B cell (primary cell): Measurements from ENCODE around the gene AMFR. TPM values are rescaled to one million over a fixed set of nuclear protein-coding genes. Genes with fewer than 3 reads are reported as not detected.

Source experiments
- ATAC-seq: fragments of 200-7000 bp; cut with Tn5 transposase; one replicate; pipeline ENCODE4 v1.10.0; 2021; ENCODE audit warnings: low read depth, mild to moderate bottlenecking, moderate number of reproducible peaks, moderate library complexity
- CTCF ChIA-PET: fragments of 350-600 bp; sonication (Branson Sonifier 250); formaldehyde crosslinking; loops from one replicate; lab custom pipeline; 2021; ENCODE audit warnings: antibody characterized with exemption, inconsistent platforms; lab: Charles Lee
- POLR2A ChIA-PET: fragments of 350-600 bp; sonication (Branson Sonifier 250); formaldehyde crosslinking; loops from one replicate; lab custom pipeline; 2021; ENCODE audit warnings: antibody characterized with exemption; lab: Charles Lee
- DNase-seq: peaks from one replicate; pipeline ENCODE4 v3.0.0; 2013
- H2AFZ ChIP-seq: 2 replicates; pipeline ENCODE4 v1.6.1; 2012; ENCODE audit warnings: mild to moderate bottlenecking, low read depth, low read length; ENCODE audit not compliant: insufficient read depth, poor library complexity, severe bottlenecking
- H3K27ac ChIP-seq, 2 donors: 1 replicate in 1 of 2; 2 replicates in 1 of 2; pipeline ENCODE4 v1.5.1; 2012 to 2013; ENCODE audit warnings: low read length in 2 of 2, mild to moderate bottlenecking in 2 of 2, moderate library complexity in 1 of 2
- H3K27me3 ChIP-seq, 4 experiments: fragments of 200-600 bp in 1 of 4; sonication (generic) in 1 of 4; replicated peaks in 1 of 4; 1 replicate in 2 of 4; 2 replicates in 2 of 4; pipeline versions ENCODE4 v1.6.1 to v1.7.0; 2013 to 2016; ENCODE audit warnings: low read length in 3 of 4, mild to moderate bottlenecking in 2 of 4, mixed read lengths in 1 of 4, moderate library complexity in 1 of 4; ENCODE audit not compliant: insufficient read depth in 4 of 4, control insufficient read depth in 3 of 4; ENCODE audit errors: control extremely low read depth in 1 of 4
- H3K36me3 ChIP-seq, 2 experiments: replicated peaks in 1 of 2; 1 replicate in 1 of 2; 2 replicates in 1 of 2; pipeline versions ENCODE4 v1.6.1 to v1.7.1; 2013; ENCODE audit warnings: low read length in 1 of 2; ENCODE audit not compliant: insufficient read depth in 2 of 2, control insufficient read depth in 1 of 2; ENCODE audit errors: control extremely low read depth in 1 of 2, extremely low read depth in 1 of 2
- H3K4me1 ChIP-seq, 2 donors: fragments of 200-600 bp in 1 of 2; sonication (generic) in 1 of 2; 1 replicate in 1 of 2; 2 replicates in 1 of 2; pipeline versions ENCODE4 v1.5.1 to v1.6.1; 2013 to 2017; ENCODE audit warnings: low read length in 2 of 2; ENCODE audit not compliant: control insufficient read depth in 2 of 2, insufficient read depth in 2 of 2
- H3K4me2 ChIP-seq: replicated peaks from 2 replicates; pipeline ENCODE3; 2012; ENCODE audit warnings: mild to moderate bottlenecking, low read depth, low read length; ENCODE audit not compliant: poor library complexity, severe bottlenecking
- H3K4me3 ChIP-seq, 5 experiments: fragments of 200-600 bp in 1 of 5; sonication (generic) in 1 of 5; 1 replicate in 3 of 5; 2 replicates in 2 of 5; pipeline versions ENCODE4 v1.5.1 to v1.7.0; 2011 to 2016; ENCODE audit warnings: low read length in 4 of 5, mild to moderate bottlenecking in 4 of 5, low read depth in 2 of 5, control low read depth in 1 of 5, moderate library complexity in 1 of 5; ENCODE audit not compliant: insufficient read depth in 1 of 5; ENCODE audit errors: control extremely low read depth in 1 of 5, extremely low read depth in 1 of 5
- H3K79me2 ChIP-seq: fragments of 200-600 bp; sonication (generic); one replicate; pipeline ENCODE4 v1.6.0; 2016; ENCODE audit warnings: low read length; ENCODE audit not compliant: control insufficient read depth, insufficient read depth
- H3K9ac ChIP-seq: fragments of 200-600 bp; sonication (generic); 2 replicates; pipeline ENCODE4 v1.6.1; 2017; ENCODE audit warnings: mild to moderate bottlenecking, low read length, moderate library complexity
- H3K9me3 ChIP-seq, 3 donors: one replicate each; pipeline versions ENCODE4 v1.6.1 to v1.7.1; 2013; ENCODE audit warnings: low read length in 2 of 3; ENCODE audit not compliant: control insufficient read depth in 2 of 3, insufficient read depth in 1 of 3; ENCODE audit errors: control extremely low read depth in 1 of 3
- H4K20me1 ChIP-seq: 2 replicates; pipeline ENCODE4 v1.6.0; 2012; ENCODE audit warnings: mild to moderate bottlenecking, low read length; ENCODE audit not compliant: insufficient read depth, control insufficient read depth, poor library complexity, severe bottlenecking
- H3K27ac Mint-ChIP-seq: one replicate; pipeline ENCODE4 v1.8.0; 2021; ENCODE audit warnings: mixed read lengths
- H3K27me3 Mint-ChIP-seq: one replicate; pipeline ENCODE4 v1.8.0; 2021; ENCODE audit warnings: mixed read lengths
- H3K4me1 Mint-ChIP-seq: one replicate; pipeline ENCODE4 v1.8.0; 2021; ENCODE audit warnings: mixed read lengths
- H3K4me3 Mint-ChIP-seq: one replicate; pipeline ENCODE4 v1.8.0; 2021; ENCODE audit warnings: mixed read lengths
- H3K9me3 Mint-ChIP-seq: one replicate; pipeline ENCODE4 v1.8.0; 2022; ENCODE audit warnings: mixed read lengths; ENCODE audit not compliant: insufficient read depth
- EZH2 ChIP-seq: IDR thresholded peaks from 2 replicates; pipeline ENCODE4 v1.6.1; 2012; ENCODE audit warnings: borderline replicate concordance, low read depth, mild to moderate bottlenecking, moderate library complexity, low read length; ENCODE audit not compliant: insufficient read depth, poor library complexity, severe bottlenecking
- WGBS: methylation state at CpG from one replicate; pipeline ENCODE4 v1.1.5; 2013; ENCODE audit warnings: missing lambda C conversion rate; ENCODE audit not compliant: insufficient coverage; 5-methylcytosine and 5-hydroxymethylcytosine counted together
- intact Hi-C: fragments of 100-400 bp; cut with micrococcal nuclease; formaldehyde crosslinking; loops from one replicate; pipeline ENCODE4 v1.10.0; 2022
- polyA plus RNA-seq: library from polyadenylated mRNA; depleted of rRNA; stranded (reverse); fragments of >200 nt; gene quantifications from 2 replicates; pipeline ENCODE4 v1.2.3, GENCODE V29; 2012
- total RNA-seq, 2 donors: library from RNA; stranded (reverse); fragments of 120-200 nt in 1 of 2; gene quantifications; 1 replicate in 1 of 2; 2 replicates in 1 of 2; pipeline versions ENCODE4 v1.2.3 to v1.2.4, GENCODE V29; 2013 to 2022
- TF ChIP-seq, protein P1 (sequence below): fragments of 200-600 bp; IDR thresholded peaks from one replicate; pipeline ENCODE4 v1.8.0; 2022; ENCODE audit warnings: antibody characterized with exemption, mild to moderate bottlenecking

Gene AMFR
- total and polyA plus RNA-seq, 2 donors (not counting 1 experiment from before 2014, with no cell fraction given), result 118 to 225 TPM

DNA sequence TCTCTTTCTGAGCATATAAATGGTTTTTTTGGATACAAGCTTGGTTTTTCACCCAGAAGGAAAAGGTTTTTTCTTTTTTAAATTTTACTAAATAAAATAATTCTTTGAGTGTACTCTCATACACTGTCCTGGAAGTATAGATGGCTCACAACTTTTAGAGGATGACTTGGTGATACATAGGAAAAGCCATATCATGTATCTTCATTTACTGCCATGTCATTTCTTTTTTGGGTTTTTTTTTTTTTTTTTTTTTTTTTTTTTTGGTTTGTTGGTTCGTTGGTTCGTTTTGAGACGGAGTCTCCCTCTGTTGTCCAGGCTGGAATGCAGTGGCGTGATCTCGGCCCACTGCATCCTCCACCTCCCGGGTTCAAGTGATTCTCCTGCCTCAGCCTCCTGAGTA lies 37.8 kb upstream of the AMFR start:
- no peak overlapping the region for H3K27ac Mint-ChIP-seq
- Histone ChIP-seq H3K4me1 (no peaks in the 10 kb centered on the region), H3K9ac (no peak overlapping the region), H2AFZ (no peak overlapping the region), H3K36me3 (peaks cover 12 to 56% of the 10 kb centered on the region in 2 experiments), H3K79me2 (no peaks in the 10 kb centered on the region), H4K20me1 (no peaks in the 10 kb centered on the region), H3K27me3 (no peaks in the 10 kb centered on the region), H3K4me2 (no peak overlapping the region), H3K27ac (no peak overlapping the region), H3K9me3 (no peaks in the 10 kb centered on the region), H3K4me3 (no peak overlapping the region)
- H3K27me3 Mint-ChIP-seq, result no peaks in the 10 kb centered on the region
- CTCF ChIA-PET, result interaction anchor here (0.6 kb wide), 1 partner anchor 251 kb away, joined by 3 read pairs; no protein-coding TSS in a partner anchor
- intact Hi-C loops, result no loop called here
- no peak overlapping the region for H3K4me3 Mint-ChIP-seq
- POLR2A ChIA-PET, result interaction anchor here (0.7 kb wide), 2 partner anchors 9 to 1074 kb away, joined by 10 to 14 read pairs; no protein-coding TSS in a partner anchor
- no peak for TF ChIP-seq EZH2
- TF ChIP-seq, protein P1, sequence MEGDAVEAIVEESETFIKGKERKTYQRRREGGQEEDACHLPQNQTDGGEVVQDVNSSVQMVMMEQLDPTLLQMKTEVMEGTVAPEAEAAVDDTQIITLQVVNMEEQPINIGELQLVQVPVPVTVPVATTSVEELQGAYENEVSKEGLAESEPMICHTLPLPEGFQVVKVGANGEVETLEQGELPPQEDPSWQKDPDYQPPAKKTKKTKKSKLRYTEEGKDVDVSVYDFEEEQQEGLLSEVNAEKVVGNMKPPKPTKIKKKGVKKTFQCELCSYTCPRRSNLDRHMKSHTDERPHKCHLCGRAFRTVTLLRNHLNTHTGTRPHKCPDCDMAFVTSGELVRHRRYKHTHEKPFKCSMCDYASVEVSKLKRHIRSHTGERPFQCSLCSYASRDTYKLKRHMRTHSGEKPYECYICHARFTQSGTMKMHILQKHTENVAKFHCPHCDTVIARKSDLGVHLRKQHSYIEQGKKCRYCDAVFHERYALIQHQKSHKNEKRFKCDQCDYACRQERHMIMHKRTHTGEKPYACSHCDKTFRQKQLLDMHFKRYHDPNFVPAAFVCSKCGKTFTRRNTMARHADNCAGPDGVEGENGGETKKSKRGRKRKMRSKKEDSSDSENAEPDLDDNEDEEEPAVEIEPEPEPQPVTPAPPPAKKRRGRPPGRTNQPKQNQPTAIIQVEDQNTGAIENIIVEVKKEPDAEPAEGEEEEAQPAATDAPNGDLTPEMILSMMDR, result no peak
- H3K4me1 Mint-ChIP-seq, result no peaks in the 10 kb centered on the region
- no peaks in the 10 kb centered on the region for H3K9me3 Mint-ChIP-seq
- DNase-seq, result no peak
- no peak for ATAC-seq
- 88% methylated on average over 5 of the region's 6 CpGs for WGBS

DNA sequence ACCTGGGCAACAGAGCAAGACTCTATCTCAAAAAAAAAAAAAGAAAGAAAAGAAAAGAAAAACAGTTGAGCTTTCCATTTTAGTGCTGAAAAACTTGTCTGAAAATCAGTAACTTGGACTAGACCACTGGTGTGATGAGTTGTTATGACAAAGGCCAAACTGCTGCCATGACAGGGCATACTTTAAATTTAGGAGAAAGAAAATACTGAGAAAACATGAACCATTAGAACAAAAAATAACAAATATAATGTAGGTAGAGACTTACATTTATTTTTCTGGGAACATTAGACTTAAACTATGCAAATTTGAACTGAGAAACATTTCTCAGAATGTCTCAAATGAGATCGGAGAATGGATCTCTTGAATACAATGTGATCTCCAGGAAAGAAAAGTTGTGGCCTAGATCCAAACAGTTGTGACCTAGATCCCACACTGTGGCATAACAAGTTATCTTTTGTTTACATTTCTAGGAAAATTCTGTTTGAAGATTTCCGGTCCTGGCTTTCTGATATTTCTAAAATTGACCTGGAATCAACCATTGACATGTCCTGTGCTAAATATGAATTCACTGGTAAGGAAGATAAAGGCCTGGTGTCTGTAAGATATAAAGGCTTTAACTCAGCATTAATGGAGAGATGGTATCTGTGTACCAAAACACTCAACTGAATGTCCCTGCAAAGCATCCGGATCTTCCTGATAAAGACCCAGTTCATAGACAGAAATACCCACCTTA lies 36.9 kb upstream of the AMFR start:
- Histone ChIP-seq H3K27ac (no peak overlapping the region), H3K9ac (no peak overlapping the region), H3K9me3 (no peaks in the 10 kb centered on the region), H3K36me3 (peaks cover 8 to 53% of the 10 kb centered on the region in 2 experiments), H2AFZ (no peak overlapping the region), H3K4me1 (no peaks in the 10 kb centered on the region), H3K79me2 (no peaks in the 10 kb centered on the region), H3K27me3 (no peaks in the 10 kb centered on the region), H4K20me1 (no peaks in the 10 kb centered on the region), H3K4me3 (no peak overlapping the region), H3K4me2 (no peak overlapping the region)
- no peaks in the 10 kb centered on the region for H3K27me3 Mint-ChIP-seq
- WGBS, result 80% methylated on average over 1 of the region's 3 CpGs
- no peak overlapping the region for H3K4me3 Mint-ChIP-seq
- H3K4me1 Mint-ChIP-seq, result no peaks in the 10 kb centered on the region
- ChIA-PET CTCF (no interaction called here), POLR2A (interaction anchor here (0.7 kb wide), 1 partner anchor 10 kb away, joined by 14 read pairs; no protein-coding TSS in a partner anchor)
- DNase-seq, result no peak
- no peak for TF ChIP-seq EZH2
- TF ChIP-seq, protein P1, result no peak
- ATAC-seq, result no peak
- no peak overlapping the region for H3K27ac Mint-ChIP-seq
- H3K9me3 Mint-ChIP-seq, result no peaks in the 10 kb centered on the region
- intact Hi-C loops, result no loop called here
